HL-60 (cell line): ENCODE measurements around the gene GALNT17.

ENCODE experiments used
- DNase-seq, 2 experiments: peaks; one replicate each; pipeline ENCODE4 v3.0.0-alpha.2; 2010 to 2020; ENCODE audit warnings: low read depth in 1 of 2, low spot score in 1 of 2
- H3K27ac ChIP-seq: fragments of 250-450 bp; sonication (Bioruptor Pico); replicated peaks from 2 replicates; pipeline ENCODE4 v1.5.1; 2020; ENCODE audit warnings: mild to moderate bottlenecking, moderate library complexity
- H3K27me3 ChIP-seq: fragments of 250-450 bp; sonication (Bioruptor Pico); 2 replicates; pipeline ENCODE4 v1.5.1; 2021; ENCODE audit warnings: mild to moderate bottlenecking, moderate library complexity; ENCODE audit not compliant: insufficient read depth, poor library complexity, severe bottlenecking
- H3K4me3 ChIP-seq: replicated peaks from 2 replicates; pipeline ENCODE4 v1.5.1; 2011; ENCODE audit warnings: mild to moderate bottlenecking, control low read depth, low read length; ENCODE audit not compliant: insufficient read depth
- GABPA ChIP-seq: IDR thresholded peaks from 2 replicates; pipeline ENCODE4 v1.6.1; 2012; ENCODE audit warnings: low read depth
- POLR2AphosphoS5 ChIP-seq: IDR thresholded peaks from 2 replicates; pipeline ENCODE4 v1.6.1; 2012; ENCODE audit warnings: low read depth
- SPI1 ChIP-seq: IDR thresholded peaks from 2 replicates; pipeline ENCODE4 v1.6.1; 2012; ENCODE audit warnings: low read depth, mild to moderate bottlenecking, borderline replicate concordance
- TF ChIP-seq, protein P1 (sequence below): IDR thresholded peaks from one replicate; pipeline ENCODE4 v1.5.1; 2011; ENCODE audit warnings: low read length, control low read depth, inconsistent platforms; ENCODE audit not compliant: insufficient read depth
- TF ChIP-seq, protein P2 (sequence below): IDR thresholded peaks from 2 replicates; pipeline ENCODE4 v1.6.1; 2012; ENCODE audit warnings: low read depth; ENCODE audit not compliant: insufficient replicate concordance

The GALNT17 gene

DNA sequence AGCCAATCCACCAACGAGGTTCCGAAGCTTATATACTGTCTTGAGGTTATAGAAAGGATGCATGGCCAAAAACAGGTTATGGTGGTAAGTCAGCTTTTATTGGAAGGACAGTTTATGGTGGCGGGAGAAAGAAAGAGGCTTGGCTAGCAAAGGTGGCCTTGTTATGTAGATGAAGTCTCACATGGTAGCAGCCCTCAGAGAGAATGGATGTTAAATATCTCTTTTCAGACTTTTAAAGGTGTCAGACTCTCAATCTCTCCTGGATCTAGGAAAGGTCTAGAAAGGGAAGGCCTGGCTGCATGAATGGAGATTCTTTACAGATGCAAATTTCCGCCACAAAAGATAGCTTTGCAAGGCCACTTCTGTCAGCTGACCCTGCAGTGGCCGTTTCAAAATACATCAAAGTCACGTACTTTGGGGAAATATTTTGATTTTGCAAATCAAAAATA, 333.8 kb downstream of the GALNT17 start:
- no peaks in the 10 kb centered on the region for H3K27me3 ChIP-seq
- no peak overlapping the region for H3K4me3 ChIP-seq
- H3K27ac ChIP-seq = no peak overlapping the region
- no peak for DNase-seq
- TF ChIP-seq, protein P1, sequence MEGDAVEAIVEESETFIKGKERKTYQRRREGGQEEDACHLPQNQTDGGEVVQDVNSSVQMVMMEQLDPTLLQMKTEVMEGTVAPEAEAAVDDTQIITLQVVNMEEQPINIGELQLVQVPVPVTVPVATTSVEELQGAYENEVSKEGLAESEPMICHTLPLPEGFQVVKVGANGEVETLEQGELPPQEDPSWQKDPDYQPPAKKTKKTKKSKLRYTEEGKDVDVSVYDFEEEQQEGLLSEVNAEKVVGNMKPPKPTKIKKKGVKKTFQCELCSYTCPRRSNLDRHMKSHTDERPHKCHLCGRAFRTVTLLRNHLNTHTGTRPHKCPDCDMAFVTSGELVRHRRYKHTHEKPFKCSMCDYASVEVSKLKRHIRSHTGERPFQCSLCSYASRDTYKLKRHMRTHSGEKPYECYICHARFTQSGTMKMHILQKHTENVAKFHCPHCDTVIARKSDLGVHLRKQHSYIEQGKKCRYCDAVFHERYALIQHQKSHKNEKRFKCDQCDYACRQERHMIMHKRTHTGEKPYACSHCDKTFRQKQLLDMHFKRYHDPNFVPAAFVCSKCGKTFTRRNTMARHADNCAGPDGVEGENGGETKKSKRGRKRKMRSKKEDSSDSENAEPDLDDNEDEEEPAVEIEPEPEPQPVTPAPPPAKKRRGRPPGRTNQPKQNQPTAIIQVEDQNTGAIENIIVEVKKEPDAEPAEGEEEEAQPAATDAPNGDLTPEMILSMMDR = no peak
- TF ChIP-seq SPI1 (no peak), POLR2AphosphoS5 (no peak), GABPA (no peak)
- TF ChIP-seq, protein P2, sequence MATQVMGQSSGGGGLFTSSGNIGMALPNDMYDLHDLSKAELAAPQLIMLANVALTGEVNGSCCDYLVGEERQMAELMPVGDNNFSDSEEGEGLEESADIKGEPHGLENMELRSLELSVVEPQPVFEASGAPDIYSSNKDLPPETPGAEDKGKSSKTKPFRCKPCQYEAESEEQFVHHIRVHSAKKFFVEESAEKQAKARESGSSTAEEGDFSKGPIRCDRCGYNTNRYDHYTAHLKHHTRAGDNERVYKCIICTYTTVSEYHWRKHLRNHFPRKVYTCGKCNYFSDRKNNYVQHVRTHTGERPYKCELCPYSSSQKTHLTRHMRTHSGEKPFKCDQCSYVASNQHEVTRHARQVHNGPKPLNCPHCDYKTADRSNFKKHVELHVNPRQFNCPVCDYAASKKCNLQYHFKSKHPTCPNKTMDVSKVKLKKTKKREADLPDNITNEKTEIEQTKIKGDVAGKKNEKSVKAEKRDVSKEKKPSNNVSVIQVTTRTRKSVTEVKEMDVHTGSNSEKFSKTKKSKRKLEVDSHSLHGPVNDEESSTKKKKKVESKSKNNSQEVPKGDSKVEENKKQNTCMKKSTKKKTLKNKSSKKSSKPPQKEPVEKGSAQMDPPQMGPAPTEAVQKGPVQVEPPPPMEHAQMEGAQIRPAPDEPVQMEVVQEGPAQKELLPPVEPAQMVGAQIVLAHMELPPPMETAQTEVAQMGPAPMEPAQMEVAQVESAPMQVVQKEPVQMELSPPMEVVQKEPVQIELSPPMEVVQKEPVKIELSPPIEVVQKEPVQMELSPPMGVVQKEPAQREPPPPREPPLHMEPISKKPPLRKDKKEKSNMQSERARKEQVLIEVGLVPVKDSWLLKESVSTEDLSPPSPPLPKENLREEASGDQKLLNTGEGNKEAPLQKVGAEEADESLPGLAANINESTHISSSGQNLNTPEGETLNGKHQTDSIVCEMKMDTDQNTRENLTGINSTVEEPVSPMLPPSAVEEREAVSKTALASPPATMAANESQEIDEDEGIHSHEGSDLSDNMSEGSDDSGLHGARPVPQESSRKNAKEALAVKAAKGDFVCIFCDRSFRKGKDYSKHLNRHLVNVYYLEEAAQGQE = no peak

DNA sequence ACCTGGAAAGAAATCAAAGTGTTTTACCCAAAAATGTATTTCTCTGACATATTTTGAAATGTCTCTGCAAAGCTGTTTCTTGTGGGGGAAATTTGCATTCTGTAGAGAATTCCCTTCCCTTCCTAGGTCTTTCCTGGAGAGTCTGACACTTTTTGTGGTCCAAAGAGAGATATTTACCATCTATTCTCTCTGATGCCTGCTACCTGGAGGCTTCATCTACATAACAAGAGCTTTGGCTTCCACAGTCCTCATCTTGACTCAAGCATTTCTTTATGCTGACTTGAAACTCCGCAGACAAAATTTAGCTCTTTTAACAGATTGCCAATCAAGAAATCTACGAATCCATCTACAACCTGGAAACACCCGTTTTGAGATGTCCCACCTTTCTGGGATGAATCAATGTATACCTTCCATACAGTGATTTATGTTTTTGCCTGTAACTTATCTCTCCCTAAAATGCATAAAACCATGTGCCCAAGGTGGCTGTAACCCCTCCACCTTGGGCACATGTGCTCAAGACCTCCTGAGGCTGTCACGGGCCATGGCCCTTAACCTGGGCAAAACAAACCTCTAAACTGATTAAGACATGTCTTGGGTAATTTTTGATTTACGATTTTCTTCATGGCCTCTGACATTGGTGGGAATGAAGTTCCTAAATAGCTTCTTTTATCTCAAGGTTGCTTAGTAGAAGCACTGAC, 334.7 kb downstream of the GALNT17 start:
- TF ChIP-seq POLR2AphosphoS5 (no peak), SPI1 (no peak), GABPA (no peak)
- TF ChIP-seq, protein P2 = no peak
- TF ChIP-seq, protein P1 = no peak
- no peak overlapping the region for H3K27ac ChIP-seq

DNA sequence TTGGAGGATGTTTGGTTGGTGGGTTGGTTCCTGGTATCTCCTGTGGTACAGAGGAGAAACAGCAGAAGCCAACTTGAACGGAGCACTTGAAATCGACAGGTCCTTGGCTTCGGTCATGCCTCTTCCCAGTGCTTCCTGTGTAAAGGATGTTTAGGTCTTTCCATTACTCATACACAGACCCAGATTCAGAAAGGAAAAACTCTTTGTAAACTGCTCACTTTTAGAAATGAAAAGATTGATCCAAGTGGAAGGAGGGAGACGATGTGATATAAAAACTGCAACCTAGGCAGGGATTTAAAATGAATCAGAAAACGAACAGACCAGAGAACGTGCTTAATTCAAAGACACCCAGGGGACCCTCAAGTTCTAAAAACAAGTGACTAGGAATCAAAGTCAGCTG, 338.4 kb downstream of the GALNT17 start:
- TF ChIP-seq, protein P1 = no peak
- no peak for TF ChIP-seq SPI1
- TF ChIP-seq, protein P2 = no peak
- TF ChIP-seq POLR2AphosphoS5 = no peak
- TF ChIP-seq GABPA = no peak
- no peak for DNase-seq
- Histone ChIP-seq H3K27ac (no peak overlapping the region), H3K4me3 (no peak overlapping the region), H3K27me3 (no peaks in the 10 kb centered on the region)

More for the DNA sequence above, 334.7 kb downstream of the GALNT17 start:
- Histone ChIP-seq H3K4me3 (no peak overlapping the region), H3K27me3 (no peaks in the 10 kb centered on the region)
- DNase-seq = no peak
